SU-DHL-6 (cell line): ENCODE results near the gene KRTAP10-4.

Experiments
- H2AFZ ChIP-seq: fragments of 200-600 bp; sonication (generic); 2 replicates; pipeline ENCODE4 v1.6.1; 2014; ENCODE audit warnings: low read depth, mild to moderate bottlenecking, moderate library complexity, mixed read lengths, antibody characterized with exemption, low read length; ENCODE audit not compliant: severe bottlenecking
- H3F3A ChIP-seq: fragments of 200-600 bp; shearing (Covaris generic); 2 replicates; pipeline ENCODE4 v1.6.0; 2016; ENCODE audit warnings: antibody characterized with exemption, mild to moderate bottlenecking; ENCODE audit not compliant: insufficient read depth
- H3K27ac ChIP-seq: fragments of 200-600 bp; sonication (generic); 2 replicates; pipeline ENCODE4 v1.5.1; 2016; ENCODE audit warnings: low read depth, mild to moderate bottlenecking, low read length, moderate library complexity, mixed read lengths
- H3K27me3 ChIP-seq: fragments of 200-600 bp; sonication (generic), shearing (Covaris generic); 2 replicates; pipeline ENCODE4 v1.6.0; 2014; ENCODE audit warnings: mild to moderate bottlenecking, low read length
- H3K36me3 ChIP-seq: fragments of 200-600 bp; sonication (generic); 2 replicates; pipeline ENCODE4 v1.6.1; 2014; ENCODE audit warnings: mild to moderate bottlenecking, low read length, mixed read lengths
- H3K4me2 ChIP-seq: fragments of 300-600, 200-600 bp; shearing (Covaris generic), sonication (generic); 2 replicates; pipeline ENCODE4 v1.6.0; 2014; ENCODE audit warnings: low read length, low read depth, mild to moderate bottlenecking; ENCODE audit not compliant: poor library complexity, severe bottlenecking
- H3K4me3 ChIP-seq: fragments of 200-600 bp; sonication (generic); 2 replicates; pipeline ENCODE4 v1.5.1; 2014; ENCODE audit warnings: antibody characterized with exemption, low read length, mild to moderate bottlenecking, mixed read lengths; ENCODE audit not compliant: insufficient read depth, poor library complexity, severe bottlenecking
- H3K79me2 ChIP-seq: fragments of 200-600 bp; sonication (generic); 2 replicates; pipeline ENCODE4 v1.6.1; 2014; ENCODE audit warnings: mild to moderate bottlenecking, low read length, moderate library complexity; ENCODE audit not compliant: insufficient read depth
- H3K9ac ChIP-seq: fragments of 200-600 bp; sonication (generic); 2 replicates; pipeline ENCODE4 v1.7.0; 2014; ENCODE audit warnings: mild to moderate bottlenecking, low read length
- H3K9me2 ChIP-seq: fragments of 200-600 bp; sonication (generic); replicated peaks from 2 replicates; pipeline ENCODE4 v1.6.1; 2014; ENCODE audit warnings: low read length; ENCODE audit not compliant: insufficient read depth
- H3K9me3 ChIP-seq: fragments of 200-600 bp; sonication (generic); 2 replicates; pipeline ENCODE4 v1.6.1; 2014; ENCODE audit warnings: low read length, mixed read lengths; ENCODE audit not compliant: insufficient read depth
- H4K20me1 ChIP-seq: fragments of 200-600 bp; sonication (generic); 2 replicates; pipeline ENCODE4 v1.6.1; 2014; ENCODE audit warnings: low read depth, mild to moderate bottlenecking, antibody characterized with exemption, low read length, moderate library complexity, mixed read lengths
- CTCF ChIP-seq: fragments of 200-600 bp; sonication (generic); IDR thresholded peaks from one replicate; pipeline ENCODE4 v1.5.1; 2017; ENCODE audit warnings: antibody characterized with exemption, mild to moderate bottlenecking, low read length, moderate library complexity; ENCODE audit not compliant: insufficient read depth, poor library complexity, severe bottlenecking
- EZH2phosphoT487 ChIP-seq: fragments of 200-600 bp; sonication (generic), shearing (Covaris generic); conservative IDR thresholded peaks from 2 replicates; pipeline ENCODE4 v1.6.1; 2018; ENCODE audit warnings: mild to moderate bottlenecking, antibody characterized with exemption, low read length, moderate library complexity, mixed read lengths

The KRTAP10-4 gene

DNA sequence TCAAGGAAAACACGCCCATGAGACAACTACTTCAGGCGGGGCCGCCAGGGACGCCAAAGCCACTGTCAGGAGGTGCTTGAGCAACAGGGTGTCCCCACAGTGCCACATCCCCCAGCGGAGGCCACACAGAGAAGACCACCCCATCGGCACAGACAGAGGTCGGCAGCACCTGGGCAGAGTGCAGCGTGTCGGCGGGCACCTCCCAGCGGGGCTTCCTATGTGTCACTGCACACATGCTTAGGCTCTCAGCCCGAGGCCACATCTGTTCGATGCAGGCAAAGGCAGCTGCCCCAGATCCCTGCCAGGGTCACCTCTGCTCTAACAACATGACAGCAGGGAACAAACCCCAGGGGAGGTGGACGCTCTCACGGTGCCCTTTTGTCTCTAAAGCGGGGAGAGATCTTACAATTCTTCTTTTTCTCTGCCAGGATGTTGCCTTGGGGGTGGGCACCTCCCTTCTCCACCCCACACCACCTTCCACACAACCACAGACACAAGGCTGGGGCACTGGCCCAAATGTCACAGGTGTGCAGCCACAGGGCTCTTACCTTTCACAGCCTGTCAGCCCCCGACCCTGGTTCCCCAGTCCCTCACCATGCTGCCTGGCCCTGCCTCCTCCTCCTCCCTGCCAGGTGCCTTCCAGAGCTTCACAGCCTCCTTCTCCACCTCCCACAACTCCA, 42.5 kb downstream of the KRTAP10-4 start:
- Histone ChIP-seq H2AFZ (no peak overlapping the region), H3K9ac (no peak overlapping the region), H3K9me2 (no peaks in the 10 kb centered on the region)

GRCh38 chr21:44616591-44616926, 43.0 kb downstream of the KRTAP10-4 start:
- no peak overlapping the region for H2AFZ ChIP-seq

More for the DNA sequence above, 42.5 kb downstream of the KRTAP10-4 start:
- no peaks in the 10 kb centered on the region for H3K27me3 ChIP-seq
- H3K4me3 ChIP-seq, result no peak overlapping the region
- H3K36me3 ChIP-seq, result no peaks in the 10 kb centered on the region
- H4K20me1 ChIP-seq, result no peaks in the 10 kb centered on the region
- no peak overlapping the region for H3K4me2 ChIP-seq
- TF ChIP-seq CTCF (no peak), EZH2phosphoT487 (no peak)
- H3F3A ChIP-seq, result no peaks in the 10 kb centered on the region
- H3K9me3 ChIP-seq, result no peaks in the 10 kb centered on the region; the same call in 1 of the 2 replicates
- H3K27ac ChIP-seq, result no peak overlapping the region
- H3K79me2 ChIP-seq, result no peaks in the 10 kb centered on the region

GRCh38 chr21:44617071-44617501, 43.6 kb downstream of the KRTAP10-4 start:
- Histone ChIP-seq H3K79me2 (no peaks in the 10 kb centered on the region), H3K27me3 (no peaks in the 10 kb centered on the region), H3K9me2 (no peaks in the 10 kb centered on the region), H3K36me3 (no peaks in the 10 kb centered on the region), H3K27ac (no peak overlapping the region), H4K20me1 (no peaks in the 10 kb centered on the region), H3K9ac (no peak overlapping the region), H3K4me2 (no peak overlapping the region), H3F3A (no peaks in the 10 kb centered on the region), H3K4me3 (no peak overlapping the region), H2AFZ (no peak overlapping the region), H3K9me3 (no peaks in the 10 kb centered on the region; the same call in 1 of the 2 replicates)
- TF ChIP-seq EZH2phosphoT487 (no peak), CTCF (no peak)

More at GRCh38 chr21:44616591-44616926, 43.0 kb downstream of the KRTAP10-4 start:
- TF ChIP-seq CTCF (no peak), EZH2phosphoT487 (no peak)
- no peak overlapping the region for H3K4me2 ChIP-seq
- H3F3A ChIP-seq, result no peaks in the 10 kb centered on the region
- no peak overlapping the region for H3K4me3 ChIP-seq
- H3K36me3 ChIP-seq, result no peaks in the 10 kb centered on the region
- H3K27ac ChIP-seq, result no peak overlapping the region
- H4K20me1 ChIP-seq, result no peaks in the 10 kb centered on the region
- H3K9ac ChIP-seq, result no peak overlapping the region
- H3K79me2 ChIP-seq, result no peaks in the 10 kb centered on the region
- no peaks in the 10 kb centered on the region for H3K27me3 ChIP-seq
- no peaks in the 10 kb centered on the region for H3K9me2 ChIP-seq
- H3K9me3 ChIP-seq, result no peaks in the 10 kb centered on the region; the same call in 1 of the 2 replicates
